HCT116 (cell line): ENCODE data around the gene ZMYND19. TPM values are rescaled to one million over a fixed set of nuclear protein-coding genes. Genes with fewer than 3 reads are reported as not detected.

Source experiments
- ATAC-seq: fragments of 200-7000 bp; cut with Tn5 transposase; 2 replicates; pipeline ENCODE4 v1.9.1; 2020; ENCODE audit warnings: mild to moderate bottlenecking, moderate library complexity
- BruUV-seq: library from RNA; stranded (reverse); fragments of 400-500 nt; replicated peaks from 2 replicates; lab custom pipeline; 2021; lab: Mats Ljungman, UMichigan
- CTCF ChIA-PET: fragments of 300-600 bp; sonication (Branson Sonifier 250); formaldehyde crosslinking; loops from one replicate; lab custom pipeline; 2021; ENCODE audit warnings: antibody characterized with exemption; lab: Charles Lee
- POLR2A ChIA-PET: fragments of 300-600, 350-600 bp; sonication (Branson Sonifier 250); formaldehyde crosslinking; loops from one replicate; lab custom pipeline; 2021; ENCODE audit warnings: antibody characterized with exemption; lab: Charles Lee
- RAD21 ChIA-PET, 2 experiments: fragments of 300-600 bp; sonication (Branson Sonifier 250); formaldehyde crosslinking; loops; one replicate each; lab custom pipeline; 2023; ENCODE audit warnings: low total read pairs in 2 of 2; ENCODE audit not compliant: uncharacterized antibody in 2 of 2, unreplicated experiment in 2 of 2, low non-redundant PET in 1 of 2; lab: Charles Lee
- DNase-seq: peaks from one replicate; pipeline ENCODE4 v3.0.0-alpha.2; 2010; ENCODE audit warnings: low read depth, low spot score
- H2AFZ ChIP-seq: fragments of 200-600 bp; shearing (Covaris generic), sonication (generic); 2 replicates; pipeline ENCODE4 v1.6.1; 2017; ENCODE audit warnings: low read depth, mixed run types, mixed read lengths, antibody characterized with exemption, low read length; ENCODE audit not compliant: poor library complexity, severe bottlenecking
- H3K27ac ChIP-seq: 2 replicates; pipeline ENCODE4 v1.5.1; 2012; ENCODE audit warnings: low read depth, low read length
- H3K27me3 ChIP-seq: fragments of 200-600 bp; sonication (generic); 2 replicates; pipeline ENCODE4 v1.6.1; 2016; ENCODE audit warnings: mixed run types, low read length, mixed read lengths; ENCODE audit not compliant: insufficient read depth
- H3K36me3 ChIP-seq, 2 experiments: fragments of 200-500 bp in 1 of 2; fragments of 200-600 bp in 1 of 2; sonication (Bioruptor generic) in 1 of 2; sonication (generic) in 1 of 2; 2 replicates each; pipeline versions ENCODE4 v1.5.1 to v1.6.1; 2014 to 2016; ENCODE audit warnings: low read length in 2 of 2, inconsistent platforms in 1 of 2, mixed read lengths in 1 of 2, mixed run types in 1 of 2; ENCODE audit not compliant: insufficient read depth in 2 of 2, control insufficient read depth in 1 of 2
- H3K4me1 ChIP-seq, 2 experiments: fragments of 200-600 bp in 1 of 2; sonication (generic) in 1 of 2; 2 replicates each; pipeline versions ENCODE4 v1.5.1 to v1.6.1; 2012 to 2017; ENCODE audit warnings: low read length in 2 of 2, inconsistent platforms in 1 of 2, mild to moderate bottlenecking in 1 of 2, mixed read lengths in 1 of 2, mixed run types in 1 of 2, moderate library complexity in 1 of 2; ENCODE audit not compliant: insufficient read depth in 2 of 2, control insufficient read depth in 1 of 2
- H3K4me2 ChIP-seq: fragments of 200-600 bp; sonication (generic); 2 replicates; pipeline ENCODE4 v1.6.1; 2017; ENCODE audit warnings: mixed run types, low read length, mixed read lengths
- H3K4me3 ChIP-seq, 2 experiments: fragments of 200-600 bp in 1 of 2; sonication (generic) in 1 of 2; replicated peaks in 1 of 2; 2 replicates each; pipeline ENCODE4 v1.5.1; 2011 to 2016; ENCODE audit warnings: low read length in 2 of 2, control low read depth in 1 of 2, low read depth in 1 of 2, mild to moderate bottlenecking in 1 of 2, mixed read lengths in 1 of 2, mixed run types in 1 of 2
- H3K79me2 ChIP-seq: fragments of 200-600 bp; sonication (generic); 2 replicates; pipeline ENCODE4 v1.6.1; 2017; ENCODE audit warnings: mild to moderate bottlenecking, mixed run types, low read length, moderate library complexity, mixed read lengths; ENCODE audit not compliant: insufficient read depth
- H3K9ac ChIP-seq: fragments of 200-600 bp; sonication (generic); 2 replicates; pipeline ENCODE4 v1.6.1; 2016; ENCODE audit warnings: low read length, mixed read lengths
- H3K9me2 ChIP-seq: fragments of 200-600 bp; sonication (generic), shearing (Covaris generic); 2 replicates; pipeline ENCODE4 v1.6.1; 2017; ENCODE audit warnings: mixed run types, mild to moderate bottlenecking, moderate library complexity; ENCODE audit not compliant: insufficient read depth
- H3K9me3 ChIP-seq, 2 experiments: fragments of 200-500 bp in 1 of 2; fragments of 200-600 bp in 1 of 2; sonication (Bioruptor generic) in 1 of 2; sonication (generic) in 1 of 2; 2 replicates each; pipeline ENCODE4 v1.6.1; 2014 to 2017; ENCODE audit warnings: low read length in 2 of 2, mixed read lengths in 2 of 2, inconsistent platforms in 1 of 2, low read depth in 1 of 2, mild to moderate bottlenecking in 1 of 2, mixed run types in 1 of 2, moderate library complexity in 1 of 2; ENCODE audit not compliant: control insufficient read depth in 1 of 2, insufficient read depth in 1 of 2
- H4K20me1 ChIP-seq: fragments of 200-600 bp; sonication (generic), shearing (Covaris generic); 2 replicates; pipeline ENCODE4 v1.6.1; 2017; ENCODE audit warnings: mixed run types, mild to moderate bottlenecking, moderate library complexity; ENCODE audit not compliant: insufficient read depth
- CBX3 ChIP-seq: IDR thresholded peaks from 2 replicates; pipeline ENCODE4 v1.6.1; 2012; ENCODE audit warnings: low read depth
- ELF1 ChIP-seq: IDR thresholded peaks from 2 replicates; pipeline ENCODE4 v1.6.1; 2012; ENCODE audit warnings: low read depth, borderline replicate concordance
- EZH2 ChIP-seq: fragments of 200-600 bp; sonication (generic); IDR thresholded peaks from 2 replicates; pipeline ENCODE4 v1.6.1; 2017; ENCODE audit warnings: antibody characterized with exemption, mixed run types
- FOSL1 ChIP-seq: IDR thresholded peaks from 2 replicates; pipeline ENCODE4 v1.6.1; 2012; ENCODE audit warnings: low read depth
- POLR2A ChIP-seq: IDR thresholded peaks from 2 replicates; pipeline ENCODE4 v1.7.0; 2011; ENCODE audit warnings: borderline replicate concordance; ENCODE audit not compliant: insufficient read depth, insufficient read length; ENCODE audit errors: extremely low read depth
- RAD21 ChIP-seq: IDR thresholded peaks from 2 replicates; pipeline ENCODE4 v1.6.1; 2012; ENCODE audit warnings: low read depth, mild to moderate bottlenecking
- REST ChIP-seq: IDR thresholded peaks from 2 replicates; pipeline ENCODE4 v1.6.1; 2012; ENCODE audit warnings: low read depth
- SIN3A ChIP-seq: IDR thresholded peaks from 2 replicates; pipeline ENCODE4 v1.6.1; 2012; ENCODE audit warnings: low read depth
- SP1 ChIP-seq: IDR thresholded peaks from 2 replicates; pipeline ENCODE4 v1.6.1; 2012; ENCODE audit warnings: low read depth
- TCF7L2 ChIP-seq: IDR thresholded peaks from 2 replicates; pipeline ENCODE4 v1.7.0; 2011; ENCODE audit warnings: borderline replicate concordance, inconsistent platforms; ENCODE audit not compliant: insufficient read depth, insufficient read length; ENCODE audit errors: extremely low read depth
- YY1 ChIP-seq: IDR thresholded peaks from 2 replicates; pipeline ENCODE4 v1.6.1; 2011; ENCODE audit warnings: low read length, low read depth, moderate library complexity, mild to moderate bottlenecking; ENCODE audit not compliant: insufficient replicate concordance; ENCODE audit errors: extremely low read depth
- ZFX ChIP-seq: fragments of 450-650 bp; IDR thresholded peaks from 2 replicates; pipeline ENCODE4 v1.6.1; 2017
- intact Hi-C: fragments of 100-400 bp; cut with micrococcal nuclease; formaldehyde crosslinking; loops from 2 replicates; pipeline ENCODE4 v1.10.0; 2022
- total RNA-seq: library from RNA; stranded (reverse); gene quantifications from one replicate; pipeline ENCODE4 v1.2.1, GENCODE V29; 2021; ENCODE audit not compliant: unreplicated experiment
- TF ChIP-seq, protein P1 (sequence below), 3 experiments: fragments of 200-600 bp in 1 of 3; sonication (generic) in 1 of 3; IDR thresholded peaks in 2 of 3; conservative IDR thresholded peaks in 1 of 3; 2 replicates each; pipeline ENCODE4 v1.5.1; 2012 to 2017; ENCODE audit warnings: low read depth in 2 of 3, low read length in 2 of 3, antibody characterized with exemption in 1 of 3, borderline replicate concordance in 1 of 3, control low read depth in 1 of 3, mild to moderate bottlenecking in 1 of 3, mixed read lengths in 1 of 3, mixed run types in 1 of 3, moderate library complexity in 1 of 3; ENCODE audit not compliant: insufficient read depth in 1 of 3
- TF ChIP-seq, protein P2 (sequence below): IDR thresholded peaks from 2 replicates; pipeline ENCODE4 v1.6.1; 2012

ZMYND19 gene
- total RNA-seq, 1 experiment from 2014 or later: 57.4 TPM

DNA sequence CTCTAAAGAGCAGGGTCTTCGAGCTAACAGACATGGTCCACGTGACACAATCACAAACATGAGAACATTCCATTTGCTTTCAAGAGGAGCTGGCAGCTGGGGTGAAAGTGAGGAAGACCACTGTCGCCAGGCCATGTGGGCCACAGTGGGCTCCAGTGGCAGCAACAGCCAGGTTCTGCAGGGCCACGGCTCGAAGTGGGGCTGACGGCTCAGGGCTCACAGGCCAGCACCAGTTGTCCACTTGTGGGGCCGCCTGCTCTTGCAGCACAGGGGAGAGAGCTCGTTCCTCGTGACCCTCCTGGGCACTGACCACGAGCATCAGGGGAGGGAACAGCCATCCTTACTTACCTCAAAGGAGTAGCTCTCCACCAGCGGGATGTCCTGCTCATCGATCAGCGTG is 2.0 kb downstream of the ZMYND19 start:
- ChIA-PET POLR2A (no interaction called here), CTCF (no interaction called here), RAD21 (no interaction called here)
- Histone ChIP-seq H3K4me2 (peak overlapping the region; percentile 83), H3K9me3 (no peaks in the 10 kb centered on the region), H3K9ac (peak overlapping the region; percentile 94; the same call in 1 of the 2 replicates), H3K27me3 (no peaks in the 10 kb centered on the region), H3K4me1 (peaks cover 11 to 20% of the 10 kb centered on the region in 2 experiments; a peak in 2 of 4 replicates), H3K4me3 (no peak overlapping the region), H3K36me3 (peaks cover 27 to 51% of the 10 kb centered on the region in 2 experiments; a peak in 3 of 4 replicates), H2AFZ (no peak overlapping the region), H3K79me2 (peaks cover 64% of the 10 kb centered on the region), H3K27ac (peak overlapping the region; percentile 29; the same call in 1 of the 2 replicates), H4K20me1 (no peaks in the 10 kb centered on the region), H3K9me2 (no peaks in the 10 kb centered on the region)
- ATAC-seq (no peak), DNase-seq (no peak)
- intact Hi-C loops: no loop called here
- no peak for TF ChIP-seq CBX3
- TF ChIP-seq, protein P1, sequence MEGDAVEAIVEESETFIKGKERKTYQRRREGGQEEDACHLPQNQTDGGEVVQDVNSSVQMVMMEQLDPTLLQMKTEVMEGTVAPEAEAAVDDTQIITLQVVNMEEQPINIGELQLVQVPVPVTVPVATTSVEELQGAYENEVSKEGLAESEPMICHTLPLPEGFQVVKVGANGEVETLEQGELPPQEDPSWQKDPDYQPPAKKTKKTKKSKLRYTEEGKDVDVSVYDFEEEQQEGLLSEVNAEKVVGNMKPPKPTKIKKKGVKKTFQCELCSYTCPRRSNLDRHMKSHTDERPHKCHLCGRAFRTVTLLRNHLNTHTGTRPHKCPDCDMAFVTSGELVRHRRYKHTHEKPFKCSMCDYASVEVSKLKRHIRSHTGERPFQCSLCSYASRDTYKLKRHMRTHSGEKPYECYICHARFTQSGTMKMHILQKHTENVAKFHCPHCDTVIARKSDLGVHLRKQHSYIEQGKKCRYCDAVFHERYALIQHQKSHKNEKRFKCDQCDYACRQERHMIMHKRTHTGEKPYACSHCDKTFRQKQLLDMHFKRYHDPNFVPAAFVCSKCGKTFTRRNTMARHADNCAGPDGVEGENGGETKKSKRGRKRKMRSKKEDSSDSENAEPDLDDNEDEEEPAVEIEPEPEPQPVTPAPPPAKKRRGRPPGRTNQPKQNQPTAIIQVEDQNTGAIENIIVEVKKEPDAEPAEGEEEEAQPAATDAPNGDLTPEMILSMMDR (IDR thresholded peaks at IDR 0.05 in 2 of 3, conservative IDR thresholded peaks at IDR 0.05 in 1 of 3; ENCODE audit: borderline replicate concordance in 1 of 3, insufficient read depth in 1 of 3, low read depth in 2 of 3, low read length in 2 of 3): no peak
- TF ChIP-seq EZH2: no peak
- no peak for TF ChIP-seq SIN3A
- no peak for TF ChIP-seq ZFX
- TF ChIP-seq ELF1: no peak
- TF ChIP-seq SP1: no peak
- TF ChIP-seq POLR2A: no peak
- no peak for TF ChIP-seq FOSL1
- no peak for TF ChIP-seq REST
- TF ChIP-seq RAD21: no peak
- no peak for TF ChIP-seq TCF7L2
- TF ChIP-seq YY1: no peak
- TF ChIP-seq, protein P2, sequence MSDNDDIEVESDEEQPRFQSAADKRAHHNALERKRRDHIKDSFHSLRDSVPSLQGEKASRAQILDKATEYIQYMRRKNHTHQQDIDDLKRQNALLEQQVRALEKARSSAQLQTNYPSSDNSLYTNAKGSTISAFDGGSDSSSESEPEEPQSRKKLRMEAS: no peak
- BruUV-seq: no TSS peak
